ENCODE results near the gene CCR7. TPM values are rescaled to one million over a fixed set of nuclear protein-coding genes. Genes with fewer than 3 reads are reported as not detected.

CCR7 gene
- total RNA-seq, 4 donors from 2014 or later = 1.2 TPM; not detected in 3

DNA sequence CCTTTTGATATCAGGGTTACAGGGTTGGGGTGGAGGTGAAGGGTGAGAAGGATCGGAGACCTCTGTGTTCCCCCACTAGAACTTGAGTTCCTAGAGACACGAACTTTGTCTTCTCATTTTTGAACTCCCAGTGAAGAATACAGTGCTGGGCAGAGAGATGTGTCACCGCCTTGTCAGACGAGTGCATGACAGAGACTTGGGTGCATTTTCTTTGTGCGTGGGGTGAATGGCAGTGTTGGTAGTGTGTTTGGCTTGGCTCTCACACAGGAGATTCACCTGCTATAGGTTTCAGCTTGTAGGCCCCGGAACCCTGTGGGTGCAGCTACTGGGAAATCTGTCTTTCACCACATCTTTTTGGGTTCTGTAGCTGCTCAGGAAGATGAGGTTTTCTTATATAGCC, 40.0 kb upstream of the CCR7 start:
- no peaks in the 10 kb centered on the region for H3K9me3 ChIP-seq
- TF ChIP-seq POLR2A (IDR thresholded peaks at IDR 0.05) (no peak), POLR2AphosphoS5 (IDR thresholded peaks at IDR 0.05) (no peak), EP300 (IDR thresholded peaks at IDR 0.05) (no peak), CTCF (IDR thresholded peaks at IDR 0.05) (no peak)
- no peak for DNase-seq (ENCODE audit: low spot score in 2 of 2)
- peaks cover 4% of the 10 kb centered on the region for H3K4me1 ChIP-seq
- WGBS = 82% methylated on average over 6 of the region's 6 CpGs
- no peak overlapping the region for H3K4me3 ChIP-seq
- no peak overlapping the region for H3K27ac ChIP-seq
- H3K36me3 ChIP-seq = no peaks in the 10 kb centered on the region
- no peaks in the 10 kb centered on the region for H3K27me3 ChIP-seq

GRCh38 chr17:40604327-40605080, 39.2 kb upstream of the CCR7 start:
- no peak for DNase-seq (ENCODE audit: low spot score in 2 of 2)
- TF ChIP-seq POLR2A (IDR thresholded peaks at IDR 0.05) (no peak), POLR2AphosphoS5 (IDR thresholded peaks at IDR 0.05) (no peak), EP300 (IDR thresholded peaks at IDR 0.05) (no peak), CTCF (IDR thresholded peaks at IDR 0.05) (no peak)
- Histone ChIP-seq H3K4me1 (peaks cover 4% of the 10 kb centered on the region), H3K27me3 (no peaks in the 10 kb centered on the region), H3K9me3 (no peaks in the 10 kb centered on the region), H3K36me3 (no peaks in the 10 kb centered on the region), H3K27ac (no peak overlapping the region), H3K4me3 (no peak overlapping the region)
- WGBS = 93% methylated on average over 8 of the region's 8 CpGs

GRCh38 chr17:40602445-40603443, 37.5 kb upstream of the CCR7 start:
- H3K9me3 ChIP-seq = no peaks in the 10 kb centered on the region
- H3K4me1 ChIP-seq = peaks cover 4% of the 10 kb centered on the region
- no peaks in the 10 kb centered on the region for H3K27me3 ChIP-seq
- H3K4me3 ChIP-seq = no peak overlapping the region
- DNase-seq (ENCODE audit: low spot score in 2 of 2) = no peak
- TF ChIP-seq EP300 (IDR thresholded peaks at IDR 0.05) = no peak
- no peak for TF ChIP-seq POLR2A (IDR thresholded peaks at IDR 0.05)
- TF ChIP-seq CTCF (IDR thresholded peaks at IDR 0.05) = no peak
- no peak for TF ChIP-seq POLR2AphosphoS5 (IDR thresholded peaks at IDR 0.05)
- 89% methylated on average over 21 of the region's 22 CpGs for WGBS
- no peak overlapping the region for H3K27ac ChIP-seq
- no peaks in the 10 kb centered on the region for H3K36me3 ChIP-seq

GRCh38 chr17:40600486-40601046, 35.3 kb upstream of the CCR7 start:
- DNase-seq (ENCODE audit: low spot score in 2 of 2) = no peak
- WGBS = 54% methylated on average over 8 of the region's 8 CpGs
- TF ChIP-seq EP300 (IDR thresholded peaks at IDR 0.05) (no peak), POLR2AphosphoS5 (IDR thresholded peaks at IDR 0.05) (no peak), CTCF (IDR thresholded peaks at IDR 0.05) (no peak), POLR2A (IDR thresholded peaks at IDR 0.05) (no peak)

DNA sequence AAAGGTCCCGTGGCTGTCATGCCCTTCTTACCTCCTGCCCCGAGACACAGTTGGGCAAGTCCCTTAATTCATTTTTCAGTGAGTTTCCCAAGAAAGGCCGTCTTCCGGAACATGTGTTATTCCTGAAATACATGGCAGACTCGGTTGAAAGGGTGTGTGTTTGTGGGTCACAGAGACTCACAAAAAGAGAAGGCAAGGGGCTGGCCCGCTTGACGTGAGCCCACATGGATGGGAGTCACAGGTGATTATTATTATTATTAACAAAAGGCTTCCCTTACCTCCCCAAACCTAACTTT, 34.1 kb upstream of the CCR7 start:
- Histone ChIP-seq H3K4me3 (no peak overlapping the region), H3K4me1 (no peaks in the 10 kb centered on the region), H3K36me3 (no peaks in the 10 kb centered on the region), H3K27me3 (no peaks in the 10 kb centered on the region), H3K9me3 (no peaks in the 10 kb centered on the region), H3K27ac (no peak overlapping the region)
- TF ChIP-seq POLR2AphosphoS5 (IDR thresholded peaks at IDR 0.05) = no peak
- TF ChIP-seq POLR2A (IDR thresholded peaks at IDR 0.05) = no peak
- TF ChIP-seq CTCF (IDR thresholded peaks at IDR 0.05) = no peak
- no peak for TF ChIP-seq EP300 (IDR thresholded peaks at IDR 0.05)
- 70% methylated on average over 7 of the region's 7 CpGs for WGBS
- DNase-seq (ENCODE audit: low spot score in 2 of 2) = no peak

More at GRCh38 chr17:40600486-40601046, 35.3 kb upstream of the CCR7 start:
- H3K27me3 ChIP-seq = no peaks in the 10 kb centered on the region
- H3K36me3 ChIP-seq = no peaks in the 10 kb centered on the region
- H3K9me3 ChIP-seq = no peaks in the 10 kb centered on the region
- H3K4me3 ChIP-seq = no peak overlapping the region
- H3K27ac ChIP-seq = no peak overlapping the region
- no peaks in the 10 kb centered on the region for H3K4me1 ChIP-seq

Data from suprapubic skin (tissue), 4 donors.